ENCODE data around the gene UBE2O. TPM values are rescaled to one million over a fixed set of nuclear protein-coding genes. Genes with fewer than 3 reads are reported as not detected.

Gene UBE2O
- total RNA-seq, 1 experiment from 2014 or later = 24.4 TPM

DNA sequence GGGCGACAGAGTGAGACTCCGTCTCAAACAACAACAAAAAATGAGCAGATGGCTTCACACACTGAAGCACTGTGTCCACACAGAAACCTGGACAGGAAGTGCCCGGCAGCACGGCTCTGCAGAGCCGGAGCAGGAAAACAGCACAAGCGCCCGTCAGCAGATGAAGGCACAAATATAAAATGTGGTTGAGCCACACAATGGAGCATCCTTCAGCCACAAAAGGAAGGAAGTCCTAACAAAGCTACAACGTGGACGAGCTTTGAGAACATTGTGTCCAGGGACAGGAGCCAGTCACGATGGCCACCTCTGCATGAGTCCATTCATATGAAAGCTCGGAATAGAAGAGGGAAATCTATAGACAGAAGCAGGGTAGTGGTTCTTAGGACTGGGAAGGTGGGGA is 32.6 kb upstream of the UBE2O start:
- DNase-seq (ENCODE audit: low spot score) = no peak

DNA sequence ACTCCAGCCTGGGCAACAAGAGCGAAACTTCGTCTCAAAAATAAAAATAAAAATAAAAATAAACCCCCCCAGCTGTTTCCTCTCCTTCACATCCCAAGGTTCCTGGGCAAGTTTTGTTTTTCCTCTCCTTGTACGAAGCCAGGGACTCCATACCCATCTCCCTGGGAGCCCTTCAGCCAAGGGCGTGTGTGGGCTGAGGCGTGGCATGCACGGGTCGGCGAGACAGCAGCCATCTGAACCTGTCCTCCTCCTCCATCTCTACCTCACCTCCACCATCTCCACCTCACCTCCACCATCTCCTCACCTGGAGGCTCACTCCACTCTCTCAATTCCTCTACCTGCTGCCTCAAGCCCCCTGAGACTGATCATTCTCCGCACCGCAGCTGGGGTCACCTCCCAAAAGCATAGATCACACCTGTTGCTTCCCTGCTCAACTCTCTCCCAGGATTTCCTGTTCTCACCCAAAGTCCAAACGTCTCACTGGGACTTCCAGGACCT is 31.3 kb upstream of the UBE2O start:
- DNase-seq (ENCODE audit: low spot score) = no peak

DNA sequence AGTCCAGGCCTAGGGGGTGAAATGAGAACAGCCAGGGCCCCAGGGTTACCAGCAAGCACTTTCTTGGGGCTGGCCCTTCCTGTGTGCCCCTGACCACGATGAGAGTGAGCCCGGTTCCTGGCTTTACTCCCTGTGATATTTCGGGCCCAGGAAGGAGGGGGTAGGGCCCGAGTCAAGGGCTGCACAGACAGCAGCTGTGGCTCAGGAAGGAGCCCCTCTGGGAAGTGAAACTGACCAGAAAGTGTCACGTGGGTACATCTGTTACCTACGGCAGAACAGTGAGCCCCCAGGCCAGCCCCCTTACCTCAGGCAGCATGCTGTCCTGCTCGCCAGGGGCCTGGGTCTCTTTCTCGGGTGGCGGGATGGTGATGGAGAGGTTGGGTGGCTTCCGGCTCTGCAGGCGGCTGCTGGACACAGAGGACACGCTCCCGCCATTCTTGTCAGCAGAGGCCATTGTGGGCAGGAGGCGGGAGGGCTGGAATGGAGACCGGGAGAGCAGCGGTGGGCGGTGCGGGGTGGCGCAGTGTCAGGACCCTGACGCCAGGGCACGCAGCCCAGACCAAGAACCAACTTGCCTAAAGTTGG is 28.2 kb upstream of the UBE2O start:
- no peak for DNase-seq (ENCODE audit: low spot score)

DNA sequence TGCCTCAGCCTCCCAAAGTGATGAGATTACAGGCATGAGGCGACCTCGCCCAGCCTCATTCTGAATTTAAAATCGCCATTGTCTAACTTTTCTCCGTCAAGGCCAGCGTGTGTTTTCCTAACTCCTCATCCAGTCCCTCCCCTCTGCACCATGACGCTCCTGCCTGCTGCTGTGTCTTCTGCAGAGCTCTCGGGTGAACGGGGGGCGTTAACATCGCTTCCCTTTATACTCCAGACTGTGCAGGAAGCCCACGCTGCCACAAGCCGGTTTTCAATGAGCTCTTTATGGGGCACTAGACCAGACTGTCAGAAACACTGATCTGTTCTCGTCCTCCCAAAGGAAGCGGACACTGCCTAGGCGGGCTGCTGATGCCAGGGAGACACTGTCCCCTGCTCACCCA is 27.7 kb upstream of the UBE2O start:
- no peak for DNase-seq (ENCODE audit: low spot score)

DNA sequence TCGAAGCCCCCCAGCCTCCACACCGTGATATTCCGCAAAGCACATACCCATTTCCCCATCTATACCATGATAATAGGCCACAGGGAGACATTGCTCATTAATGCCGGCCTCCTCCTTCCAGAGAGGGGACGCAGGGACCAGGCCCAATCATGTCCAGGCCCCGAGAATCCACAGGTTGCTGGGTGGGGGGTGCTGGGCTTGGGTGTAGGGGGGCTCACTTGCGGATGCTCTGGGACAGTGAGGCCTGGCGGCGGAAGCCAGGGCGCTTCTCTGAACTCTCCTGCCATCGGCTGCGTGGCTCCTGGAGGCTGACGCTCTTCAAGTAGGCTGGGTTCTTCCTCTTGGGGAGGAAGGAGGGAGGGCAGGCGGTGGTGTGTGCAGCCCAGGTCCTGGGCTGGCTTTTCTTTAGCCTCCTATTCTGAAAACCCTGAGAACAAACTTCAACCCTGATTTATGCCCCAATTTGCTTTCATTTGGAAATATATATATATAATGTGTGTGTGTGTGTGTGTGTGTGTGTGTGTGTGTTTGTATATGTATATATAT is 26.6 kb upstream of the UBE2O start:
- DNase-seq (ENCODE audit: low spot score) = no peak

DNA sequence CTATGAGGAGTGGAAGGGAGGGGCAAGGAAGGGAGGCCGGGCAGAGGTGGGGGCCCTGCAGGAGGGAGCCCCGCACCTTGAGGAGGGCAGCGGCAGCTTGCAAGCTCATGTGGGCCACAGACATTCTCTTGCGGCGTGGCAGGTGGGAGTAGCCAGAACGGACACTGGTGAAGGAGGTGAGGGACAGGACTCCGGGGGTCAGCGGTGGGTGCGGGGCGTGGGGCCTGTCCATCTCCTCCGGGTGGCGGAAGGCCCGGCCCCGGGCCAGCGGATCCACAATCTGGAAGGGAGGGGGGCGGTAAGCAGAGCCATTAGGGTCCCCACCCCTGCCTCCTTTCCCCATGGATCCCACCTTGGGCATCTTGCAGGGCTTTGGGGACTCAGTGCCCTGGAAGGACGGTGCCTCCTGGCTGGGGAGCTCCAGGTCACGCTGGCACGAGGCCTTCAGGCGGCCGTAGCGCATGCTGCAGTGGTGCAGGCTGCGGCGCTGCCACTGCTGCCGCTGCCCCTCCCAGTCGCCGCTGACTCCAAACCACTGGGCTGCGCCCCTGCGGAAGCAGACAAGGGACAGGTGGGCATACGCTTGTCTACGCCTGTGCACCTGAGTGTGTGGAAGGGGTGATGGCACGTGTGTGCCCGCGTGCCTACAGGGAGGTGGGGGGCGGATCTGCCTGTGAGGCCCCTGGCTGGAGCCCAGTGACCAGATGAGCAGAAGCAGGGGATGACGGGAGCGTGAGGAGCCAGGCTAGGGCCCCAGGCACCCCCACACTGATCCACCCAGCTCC is 26.0 kb upstream of the UBE2O start:
- no peak for DNase-seq (ENCODE audit: low spot score)

DNA sequence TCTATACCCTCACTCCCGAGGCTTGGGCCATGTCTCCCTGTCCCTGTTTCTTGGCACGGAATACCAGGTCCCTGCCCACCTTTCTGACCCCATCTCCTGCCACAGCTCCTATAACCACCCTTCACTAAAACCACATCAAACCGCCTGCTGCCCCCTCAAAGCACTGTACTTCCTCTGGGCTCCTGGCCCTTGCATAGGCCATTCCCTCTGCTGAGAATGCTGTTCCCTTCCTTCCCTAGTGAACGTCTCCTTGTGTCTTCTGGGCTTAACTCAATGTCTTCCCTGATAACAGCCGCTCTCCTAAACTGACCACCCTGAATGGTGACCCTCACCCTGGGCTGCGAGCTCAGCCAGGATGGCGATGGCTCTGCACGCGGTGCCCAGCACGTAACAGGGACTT is 25.1 kb upstream of the UBE2O start:
- DNase-seq (ENCODE audit: low spot score) = no peak

DNA sequence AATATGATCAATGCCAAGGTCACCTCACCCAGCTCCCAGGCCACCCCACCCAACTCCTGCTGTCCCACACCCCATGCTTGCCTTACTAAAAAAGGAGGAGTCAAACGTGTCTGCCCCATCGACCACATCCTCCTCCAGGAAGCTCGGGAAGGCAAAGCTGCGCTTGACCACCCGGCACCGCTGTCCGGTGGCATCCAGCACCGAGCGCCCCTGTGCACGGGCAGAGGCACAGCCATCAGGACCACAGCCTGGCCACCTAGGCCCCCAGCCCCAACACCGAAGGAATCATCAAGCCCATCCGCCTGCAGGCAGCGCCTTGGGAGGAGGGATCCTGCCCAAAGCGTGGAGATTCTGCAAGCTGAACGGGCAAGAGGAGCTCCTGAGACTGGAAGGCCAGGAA is 24.6 kb upstream of the UBE2O start:
- DNase-seq (ENCODE audit: low spot score) = no peak

DNA sequence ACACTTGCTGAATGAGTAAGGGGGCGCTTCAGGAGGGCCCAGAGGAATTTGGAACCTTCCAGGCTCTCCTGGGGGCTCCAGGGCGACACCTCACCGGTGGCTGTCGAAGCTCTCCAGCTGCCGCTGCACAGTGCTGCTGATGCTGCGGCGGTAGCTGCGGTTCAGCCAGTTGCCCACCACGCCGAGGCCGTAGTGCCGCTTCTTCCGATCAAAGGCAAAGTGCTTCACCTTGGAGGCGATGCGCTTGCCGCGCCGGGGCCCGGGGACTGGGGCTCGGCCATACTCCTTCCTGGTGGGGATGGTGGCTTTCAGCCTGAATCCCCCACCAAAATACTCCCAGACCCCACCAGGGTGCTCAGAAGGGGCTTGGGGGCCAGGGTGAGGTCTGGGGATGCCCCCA is 23.8 kb upstream of the UBE2O start:
- no peak for DNase-seq (ENCODE audit: low spot score)

DNA sequence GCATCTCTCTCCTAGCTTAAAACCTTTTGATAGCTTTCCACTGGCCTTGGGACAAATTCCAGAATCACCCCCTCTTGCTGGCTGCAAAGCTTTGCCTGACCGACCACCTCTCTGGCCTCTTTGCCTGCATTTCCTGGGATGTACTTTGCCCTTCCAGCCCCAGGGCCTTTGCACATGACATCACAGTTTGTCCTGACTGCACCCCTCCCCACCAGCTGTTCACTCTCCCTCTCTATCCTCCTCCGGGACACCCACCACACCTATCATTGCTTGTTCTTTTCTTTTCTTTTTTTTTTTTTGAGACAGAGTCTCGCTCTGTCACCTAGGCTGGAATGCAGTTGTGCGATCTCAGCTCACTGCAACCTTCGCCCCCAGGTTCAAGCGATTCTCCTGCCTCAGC is 22.4 kb upstream of the UBE2O start:
- no peak for DNase-seq (ENCODE audit: low spot score)

DNA sequence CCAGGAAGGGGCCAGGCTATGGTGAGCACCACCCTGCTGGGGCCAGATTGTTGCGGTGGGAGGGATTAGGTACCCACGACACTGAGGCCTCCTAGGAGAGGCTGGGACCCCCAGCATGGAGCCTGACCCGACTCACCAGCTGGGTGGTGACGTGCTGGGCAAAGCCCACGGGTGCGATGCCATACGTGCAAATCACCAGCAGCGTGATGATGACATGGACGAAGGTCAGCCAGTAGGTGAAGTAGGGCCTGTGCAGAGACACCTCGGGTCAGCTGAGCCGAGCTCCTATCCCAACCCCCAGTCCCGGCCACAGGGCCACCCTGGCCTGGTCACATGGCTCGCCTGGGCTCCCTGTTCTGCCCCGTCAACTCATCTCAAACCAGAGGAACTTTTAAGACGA is 21.9 kb upstream of the UBE2O start:
- DNase-seq (ENCODE audit: low spot score) = no peak

DNA sequence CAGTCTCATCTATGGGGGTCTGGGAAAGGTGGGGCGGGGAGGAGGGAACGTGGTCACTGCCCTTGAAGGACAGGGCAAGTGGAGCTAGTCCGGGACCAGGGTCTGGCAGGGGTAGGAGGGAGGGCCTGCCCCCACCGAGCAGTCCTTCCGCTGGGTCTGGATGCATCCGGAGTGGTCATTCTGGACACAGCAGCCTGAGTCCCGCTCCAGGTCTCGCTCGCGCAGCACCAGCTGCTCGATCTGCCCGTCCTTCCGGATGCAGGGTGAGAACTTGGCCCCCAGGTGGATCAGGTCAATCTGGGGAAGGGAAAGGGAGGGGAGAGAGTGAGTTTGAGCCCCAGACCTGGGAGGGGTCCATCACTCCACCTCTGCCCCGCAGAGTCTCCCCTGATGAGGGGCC is 21.3 kb upstream of the UBE2O start:
- DNase-seq (ENCODE audit: low spot score) = no peak

DNA sequence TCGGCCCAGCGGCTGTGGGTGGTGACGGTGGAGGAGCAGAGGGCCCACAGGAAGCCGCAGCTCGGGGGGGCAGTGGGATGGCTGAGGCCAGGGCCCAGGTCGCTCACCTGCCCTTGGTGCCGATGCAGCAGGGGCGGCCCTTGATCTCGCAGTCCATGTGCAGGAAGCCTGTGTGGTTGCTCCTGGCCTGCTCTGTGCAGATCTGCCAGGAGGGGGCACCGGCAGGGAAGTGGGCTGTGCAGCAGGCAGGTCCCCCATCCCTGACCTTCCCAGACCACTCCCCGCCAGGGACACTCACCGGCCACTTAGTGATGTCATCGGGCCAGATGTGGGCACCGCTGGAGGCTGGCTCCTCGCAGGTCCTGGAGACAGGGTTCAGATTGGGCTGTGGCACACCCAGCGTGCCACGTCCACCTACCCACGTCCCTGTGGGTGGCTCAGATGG is 20.6 kb upstream of the UBE2O start:
- no peak for DNase-seq (ENCODE audit: low spot score)

DNA sequence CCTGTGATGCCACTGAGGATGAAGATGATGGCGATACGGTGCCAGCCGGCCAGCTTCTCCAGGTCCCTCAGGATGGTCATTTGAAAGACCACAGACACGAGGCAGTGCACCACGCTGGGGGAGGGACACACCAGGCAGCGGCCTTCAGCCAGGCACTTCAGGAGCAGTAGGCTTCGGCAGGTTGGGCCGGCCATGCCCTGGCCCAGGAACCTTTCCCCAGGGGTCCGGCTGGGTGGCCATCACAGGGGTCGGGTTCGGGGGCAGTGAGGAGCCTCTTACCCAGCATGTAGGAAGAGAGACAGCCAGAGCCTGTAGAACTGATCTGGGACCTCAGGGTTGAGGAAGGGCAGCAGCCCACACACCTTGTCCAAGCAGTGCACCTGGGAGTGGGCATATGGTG is 19.8 kb upstream of the UBE2O start:
- DNase-seq (ENCODE audit: low spot score) = no peak

DNA sequence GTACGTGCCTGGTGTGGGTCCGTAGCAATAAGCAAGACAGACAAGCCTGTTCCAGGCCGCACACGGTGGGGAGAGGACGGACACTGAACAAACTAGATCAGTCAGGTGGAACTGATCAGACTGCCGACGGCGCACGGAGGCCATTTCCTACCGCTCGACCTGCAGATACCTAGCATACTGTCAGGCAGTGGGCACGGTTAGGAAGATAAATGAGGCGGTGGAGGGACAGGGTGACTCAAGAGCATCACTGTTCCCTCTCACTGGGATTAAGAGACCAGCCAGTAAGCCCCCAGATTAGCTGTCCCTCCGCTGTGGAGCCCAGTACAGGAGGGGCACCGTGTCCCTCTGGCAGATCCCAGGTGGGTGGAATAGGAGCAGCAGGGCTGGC is 19.3 kb upstream of the UBE2O start:
- no peak for DNase-seq (ENCODE audit: low spot score)

DNA sequence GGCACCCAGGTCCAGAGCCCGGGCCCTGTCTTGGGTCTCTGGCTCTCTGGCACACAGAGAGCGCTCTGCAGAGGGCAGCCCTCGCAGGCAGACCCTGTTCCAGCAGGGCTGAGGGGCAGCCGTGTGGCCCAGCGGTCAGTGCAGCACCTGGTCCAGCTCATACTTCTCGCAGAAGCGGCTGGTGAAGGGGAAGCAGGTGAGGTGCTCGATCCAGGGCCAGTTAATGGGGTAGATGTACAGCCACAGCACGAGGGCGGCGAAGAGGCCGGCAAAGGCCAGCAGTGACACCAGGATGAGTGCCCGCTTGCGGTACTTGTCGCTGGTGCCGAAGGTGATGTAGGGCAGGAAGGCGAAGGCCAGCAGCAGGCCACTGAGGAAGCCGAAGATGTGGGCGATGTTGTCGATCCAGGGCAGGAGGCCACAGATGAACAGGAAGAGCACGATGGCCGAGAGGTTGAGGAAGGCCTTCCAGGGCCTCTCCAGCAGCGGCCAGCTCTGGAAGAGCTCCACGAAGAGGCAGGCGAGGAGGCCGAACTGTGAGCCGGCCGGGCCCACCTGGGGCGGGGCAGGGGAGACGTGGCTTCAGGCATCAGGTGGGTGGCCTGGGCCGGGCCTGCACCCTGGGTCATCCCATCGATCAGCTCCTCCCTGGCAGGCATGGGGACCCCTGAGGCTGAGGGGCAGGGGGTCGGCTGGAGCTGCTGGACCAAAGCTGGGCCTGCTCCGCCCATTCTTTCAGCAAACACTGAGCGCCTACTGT is 18.7 kb upstream of the UBE2O start:
- DNase-seq (ENCODE audit: low spot score) = no peak

DNA sequence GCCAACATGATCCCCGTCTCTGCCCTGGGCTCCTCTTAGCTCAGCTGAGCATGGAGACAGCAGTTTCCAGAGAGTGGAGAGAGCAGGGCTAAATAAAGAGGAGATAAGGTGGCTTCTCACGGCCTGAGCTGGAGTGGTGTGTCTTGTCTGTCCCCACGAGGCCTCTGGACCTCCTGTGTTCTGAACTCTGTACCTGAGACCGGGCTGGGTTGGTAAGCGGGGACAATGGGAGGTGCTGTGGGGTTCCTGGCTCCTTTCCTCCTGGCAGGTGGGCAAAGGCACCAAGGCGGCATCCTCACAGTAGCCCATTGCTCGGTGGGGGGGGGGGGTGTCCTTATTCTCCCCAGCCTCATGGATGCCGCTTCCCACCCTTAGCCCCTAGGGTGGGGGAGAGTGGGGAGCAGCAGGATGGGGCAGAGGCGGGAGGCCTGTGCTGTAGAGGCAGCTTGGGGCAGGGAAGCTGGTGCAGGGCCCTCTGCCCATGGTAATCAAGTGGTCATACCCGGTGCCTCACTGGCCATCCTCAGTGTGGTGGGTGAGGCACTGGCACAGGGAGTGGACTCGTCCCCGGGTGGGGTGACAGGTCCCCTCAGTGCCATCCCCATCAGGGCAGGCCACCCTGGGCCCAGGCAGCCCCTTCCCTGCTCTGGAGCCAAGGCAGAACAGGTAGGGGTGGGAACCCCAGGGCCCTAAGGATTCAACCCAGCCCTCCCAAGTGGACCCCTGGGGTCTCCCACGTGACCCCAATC is 17.2 kb upstream of the UBE2O start:
- no peak for DNase-seq (ENCODE audit: low spot score)

DNA sequence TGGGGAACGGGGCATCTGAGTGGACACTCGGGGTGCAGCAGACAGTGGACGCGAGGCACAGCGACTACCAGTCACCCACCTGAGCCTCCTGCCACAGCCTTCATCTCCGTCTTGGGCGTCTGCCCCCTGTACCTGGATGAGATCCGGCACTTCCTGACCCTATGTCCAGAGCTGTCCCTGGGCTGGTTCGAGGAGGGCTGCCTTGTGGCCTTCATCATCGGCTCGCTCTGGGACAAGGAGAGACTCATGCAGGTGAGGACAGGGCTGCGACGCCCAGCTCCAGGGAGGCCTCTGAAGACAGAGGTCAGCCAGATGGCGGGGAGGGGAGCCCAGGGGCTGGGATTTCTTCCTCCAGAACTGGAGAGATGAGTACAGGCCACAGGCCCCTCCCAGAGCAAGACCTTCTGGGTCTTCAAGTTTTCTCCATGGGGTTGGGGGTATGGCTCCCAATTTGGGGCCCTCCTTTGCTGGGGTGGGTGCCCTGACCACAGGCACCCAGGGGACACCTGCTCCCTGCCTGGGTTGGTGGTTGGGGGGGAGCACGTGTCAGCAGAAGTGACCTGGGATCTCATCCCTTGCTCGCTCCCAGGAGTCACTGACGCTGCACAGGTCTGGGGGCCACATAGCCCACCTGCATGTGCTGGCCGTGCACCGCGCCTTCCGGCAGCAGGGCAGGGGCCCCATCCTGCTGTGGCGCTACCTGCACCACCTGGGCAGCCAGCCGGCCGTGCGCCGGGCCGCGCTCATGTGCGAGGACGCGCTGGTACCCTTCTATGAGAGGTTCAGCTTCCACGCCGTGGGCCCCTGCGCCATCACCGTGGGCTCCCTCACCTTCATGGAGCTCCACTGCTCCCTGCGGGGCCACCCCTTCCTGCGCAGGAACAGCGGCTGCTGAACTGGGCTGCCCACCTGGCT is 16.4 kb upstream of the UBE2O start:
- no peak for DNase-seq (ENCODE audit: low spot score)

DNA sequence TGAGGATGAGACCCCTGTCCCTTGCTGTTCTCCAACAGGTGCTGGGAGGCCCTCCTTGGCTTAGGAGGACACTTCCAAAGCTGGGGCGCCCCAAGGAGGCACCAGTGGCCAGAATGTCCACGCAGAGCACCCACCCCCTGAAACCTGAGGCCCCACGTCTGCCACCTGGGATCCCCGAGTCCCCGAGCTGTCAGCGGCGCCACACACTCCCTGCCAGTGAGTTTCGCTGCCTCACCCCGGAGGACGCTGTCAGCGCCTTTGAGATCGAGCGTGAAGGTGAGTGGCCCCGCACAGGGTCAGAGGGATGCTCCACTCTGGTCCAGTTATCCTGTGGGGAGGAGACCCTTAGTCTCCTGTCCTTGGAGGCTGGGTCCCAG is 15.7 kb upstream of the UBE2O start:
- DNase-seq (ENCODE audit: low spot score) = no peak

DNA sequence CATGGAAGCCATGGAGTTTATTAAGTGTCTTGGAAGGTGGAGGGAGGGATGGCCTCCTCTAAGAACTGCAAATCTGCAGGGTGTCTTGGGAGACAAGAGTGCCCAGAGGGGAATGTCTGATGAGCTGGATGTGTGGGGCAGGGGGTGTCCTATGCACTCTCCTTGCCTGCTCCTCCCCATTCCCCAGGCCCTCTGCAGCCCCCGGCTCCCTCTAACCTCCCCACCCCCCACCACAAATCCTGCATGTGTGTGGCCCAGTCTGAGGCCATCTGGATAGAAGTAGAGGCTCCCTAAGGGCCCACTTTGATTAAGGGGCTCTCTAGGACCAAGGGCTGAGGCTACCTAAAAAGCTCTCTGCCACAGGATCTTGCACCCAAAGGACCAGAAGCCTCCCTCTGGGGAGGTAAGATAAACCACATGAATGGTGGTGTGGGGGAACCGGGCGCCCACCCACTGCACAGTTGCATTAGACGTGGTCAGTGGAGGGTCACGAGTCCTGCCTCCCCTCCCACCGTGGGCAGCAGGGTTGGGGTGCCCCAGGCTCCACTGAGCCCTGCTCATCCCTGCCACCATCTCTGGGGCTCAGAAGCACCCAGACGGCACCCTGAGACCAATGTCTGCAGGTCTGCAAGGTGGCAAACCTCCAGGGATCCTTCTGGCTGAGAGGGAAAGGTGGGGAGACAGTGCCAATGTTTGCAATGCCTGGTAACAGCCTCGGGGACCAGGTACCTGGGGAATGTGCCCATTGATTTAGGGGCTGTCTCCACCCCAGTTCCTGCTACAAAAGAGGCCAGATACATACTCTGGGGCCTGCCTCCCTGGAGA is 15.1 kb upstream of the UBE2O start:
- DNase-seq (ENCODE audit: low spot score) = no peak

All from HT-29 (cell line).